ENCODE measurements around the gene ANKK1.

DNA sequence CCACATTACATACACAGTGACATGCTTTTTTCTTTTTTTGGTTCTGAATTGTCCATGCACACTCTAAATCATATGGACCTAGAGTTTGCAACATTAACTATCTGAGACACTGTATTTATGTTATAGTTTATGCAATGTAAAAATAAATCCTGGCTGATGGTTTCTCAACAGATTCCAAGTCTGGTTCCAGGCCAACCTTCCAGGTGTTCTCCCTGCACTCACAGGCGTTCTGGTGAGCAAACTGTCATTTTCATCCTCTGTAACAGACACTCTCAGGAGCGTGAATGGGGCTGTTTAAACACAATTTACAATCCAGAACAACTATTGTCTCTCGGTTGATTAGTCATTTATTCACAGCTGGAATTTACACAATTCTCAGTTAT, 36.5 kb upstream of the ANKK1 start:
- TF ChIP-seq POLR2AphosphoS5 (IDR thresholded peaks at IDR 0.05; ENCODE audit: borderline replicate concordance, low read depth, low read length) (no peak), EZH2 (IDR thresholded peaks at IDR 0.05) (no peak)
